Heart left ventricle (tissue), 13 donors: ENCODE results near the gene PAPOLB.

Source experiments
- POLR2A ChIP-seq, 2 donors: fragments of 450-650 bp; IDR thresholded peaks; one replicate each; pipeline ENCODE4 v1.6.1; 2017; ENCODE audit warnings: antibody characterized with exemption in 2 of 2, mild to moderate bottlenecking in 2 of 2, moderate library complexity in 2 of 2
- TF ChIP-seq, protein P1 (sequence below), 12 donors: fragments of 200-600 bp; sonication (generic) in 4 of 12; IDR thresholded peaks; one replicate each; pipeline versions ENCODE4 v1.5.0 to v1.8.0; 2018 to 2022; ENCODE audit warnings: antibody characterized with exemption in 12 of 12, mild to moderate bottlenecking in 5 of 12
- donor health status: ischemic (EF 13 %, LVEDD 7.1; RV severe dilation, severe dysfunction).
- donor health status: DM: no; HTN: yes; CAD: no.
- donor health status: DM: no; HTN: no; CAD: no.
- donor health status: ischemic (EF 25% LVEDD 6.9; RV normal size, moderate dysfunction).
- donor health status: ischemic (EF 25% LVEDD 5.7; RV mildly dilated, moderate dysfunction).
- donor health status: ischemic (EF 35%, LVEDD 5.7; RV mildly dilated, moderate dysfunction).
- donor health status: nonischemic (EF 11% LVEDD 7.7; RV severe dilation, severe dysfunction).
- donor health status: DM: yes; HTN: yes; CAD: no.
- donor health status: PGD.
- donor health status: ischemic (EF 29% LVEDD 5.4; RV normal size, mild dysfunction).
- donor health status: nonischemic (EF 23%, LVEDD 6.1; RV moderate dilation, normal function).

- TF ChIP-seq POLR2A (IDR thresholded peaks at IDR 0.05), result no peak
- TF ChIP-seq, protein P1, sequence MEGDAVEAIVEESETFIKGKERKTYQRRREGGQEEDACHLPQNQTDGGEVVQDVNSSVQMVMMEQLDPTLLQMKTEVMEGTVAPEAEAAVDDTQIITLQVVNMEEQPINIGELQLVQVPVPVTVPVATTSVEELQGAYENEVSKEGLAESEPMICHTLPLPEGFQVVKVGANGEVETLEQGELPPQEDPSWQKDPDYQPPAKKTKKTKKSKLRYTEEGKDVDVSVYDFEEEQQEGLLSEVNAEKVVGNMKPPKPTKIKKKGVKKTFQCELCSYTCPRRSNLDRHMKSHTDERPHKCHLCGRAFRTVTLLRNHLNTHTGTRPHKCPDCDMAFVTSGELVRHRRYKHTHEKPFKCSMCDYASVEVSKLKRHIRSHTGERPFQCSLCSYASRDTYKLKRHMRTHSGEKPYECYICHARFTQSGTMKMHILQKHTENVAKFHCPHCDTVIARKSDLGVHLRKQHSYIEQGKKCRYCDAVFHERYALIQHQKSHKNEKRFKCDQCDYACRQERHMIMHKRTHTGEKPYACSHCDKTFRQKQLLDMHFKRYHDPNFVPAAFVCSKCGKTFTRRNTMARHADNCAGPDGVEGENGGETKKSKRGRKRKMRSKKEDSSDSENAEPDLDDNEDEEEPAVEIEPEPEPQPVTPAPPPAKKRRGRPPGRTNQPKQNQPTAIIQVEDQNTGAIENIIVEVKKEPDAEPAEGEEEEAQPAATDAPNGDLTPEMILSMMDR (IDR thresholded peaks at IDR 0.05), result no peak
Observed at GRCh38 chr7:4815121-4815520, 46.7 kb downstream of the PAPOLB start.
